H1 (cell line): ENCODE data around the gene CA14. TPM values are rescaled to one million over a fixed set of nuclear protein-coding genes. Genes with fewer than 3 reads are reported as not detected.

ENCODE experiments used
- CTCF ChIA-PET: fragments of 300-600 bp; sonication (Branson Sonifier 250); formaldehyde crosslinking; loops from one replicate; lab custom pipeline; 2021; ENCODE audit not compliant: partially characterized antibody; lab: Charles Lee
- POLR2A ChIA-PET: fragments of 300-600 bp; sonication (Branson Sonifier 250); formaldehyde crosslinking; loops from one replicate; lab custom pipeline; 2021; ENCODE audit warnings: inconsistent platforms; ENCODE audit not compliant: partially characterized antibody; lab: Charles Lee
- DNase-seq, 2 experiments: peaks; one replicate each; pipeline versions ENCODE4 v3.0.0 to v3.0.0-alpha.2; 2010 to 2022; ENCODE audit warnings: low spot score in 2 of 2, low read depth in 1 of 2, mixed read lengths in 1 of 2
- FAIRE-seq: peaks from 2 replicates; lab custom pipeline; 2011; peaks lifted over from hg19 to GRCh38; lab: Jason Lieb, UNC
- H2AFZ ChIP-seq: 2 replicates; pipeline ENCODE4 v1.8.1; 2012; ENCODE audit warnings: low read length, inconsistent platforms
- H2AK5ac ChIP-seq: 2 replicates; pipeline ENCODE4 v1.6.1; 2013; ENCODE audit warnings: low read depth, low read length
- H2BK120ac ChIP-seq: replicated peaks from 2 replicates; pipeline ENCODE3; 2013; ENCODE audit warnings: low read depth, low read length, inconsistent platforms
- H2BK12ac ChIP-seq: 2 replicates; pipeline ENCODE4 v1.6.1; 2013; ENCODE audit warnings: low read depth, low read length
- H2BK15ac ChIP-seq: 2 replicates; pipeline ENCODE4 v1.6.1; 2013; ENCODE audit warnings: low read length
- H2BK20ac ChIP-seq: 2 replicates; pipeline ENCODE4 v1.6.1; 2013; ENCODE audit warnings: low read length
- H2BK5ac ChIP-seq: 2 replicates; pipeline ENCODE4 v1.6.1; 2013; ENCODE audit warnings: low read depth, low read length
- H3K14ac ChIP-seq: 2 replicates; pipeline ENCODE4 v1.6.1; 2013; ENCODE audit warnings: inconsistent platforms; ENCODE audit not compliant: insufficient read length
- H3K18ac ChIP-seq: 2 replicates; pipeline ENCODE4 v1.6.1; 2013; ENCODE audit warnings: low read length; ENCODE audit errors: extremely low read depth
- H3K23ac ChIP-seq: 2 replicates; pipeline ENCODE4 v1.6.1; 2013; ENCODE audit warnings: inconsistent platforms; ENCODE audit not compliant: insufficient read length
- H3K23me2 ChIP-seq: 2 replicates; pipeline ENCODE4 v1.6.1; 2013; ENCODE audit warnings: low read depth, low read length
- H3K27ac ChIP-seq: 2 replicates; pipeline ENCODE4 v1.6.1; 2011; ENCODE audit warnings: low read depth, low read length, inconsistent platforms
- H3K27me3 ChIP-seq, 4 experiments: replicated peaks in 1 of 4; 1 replicate in 1 of 4; 2 replicates in 3 of 4; pipeline versions ENCODE4 v1.6.1 to v1.8.1; 2011 to 2013; ENCODE audit warnings: low read length in 3 of 4, mild to moderate bottlenecking in 3 of 4, inconsistent platforms in 2 of 4, mixed read lengths in 2 of 4, moderate library complexity in 1 of 4; ENCODE audit not compliant: control insufficient read depth in 3 of 4, insufficient read depth in 3 of 4; ENCODE audit errors: extremely low read depth in 1 of 4
- H3K36me3 ChIP-seq, 4 experiments: 2 replicates each; pipeline versions ENCODE4 v1.6.1 to v1.8.1; 2011 to 2013; ENCODE audit warnings: mild to moderate bottlenecking in 4 of 4, low read length in 3 of 4, moderate library complexity in 2 of 4, control low read depth in 1 of 4, inconsistent platforms in 1 of 4; ENCODE audit not compliant: insufficient read depth in 4 of 4, control insufficient read depth in 2 of 4
- H3K4ac ChIP-seq: replicated peaks from 2 replicates; pipeline ENCODE3; 2013; ENCODE audit warnings: low read length, low read depth, mixed read lengths, inconsistent platforms; ENCODE audit not compliant: insufficient read length
- H3K4me1 ChIP-seq, 4 experiments: replicated peaks in 1 of 4; 1 replicate in 1 of 4; 2 replicates in 3 of 4; pipeline versions ENCODE4 v1.6.1 to v1.8.1; 2011 to 2013; ENCODE audit warnings: low read length in 3 of 4, inconsistent platforms in 2 of 4, mixed read lengths in 1 of 4; ENCODE audit not compliant: insufficient read depth in 4 of 4, control insufficient read depth in 3 of 4
- H3K4me2 ChIP-seq, 2 experiments: 2 replicates each; pipeline versions ENCODE4 v1.6.1 to v1.8.1; 2011 to 2013; ENCODE audit warnings: low read depth in 2 of 2, low read length in 2 of 2, control low read depth in 1 of 2, inconsistent platforms in 1 of 2, mild to moderate bottlenecking in 1 of 2; ENCODE audit not compliant: insufficient read depth in 1 of 2
- H3K4me3 ChIP-seq, 4 experiments: fragments of 200-600, 300-600 bp in 1 of 4; sonication (generic), shearing (Covaris generic), sonication (Bioruptor Twin) in 1 of 4; 2 replicates each; pipeline versions ENCODE4 v1.5.1 to v1.8.1; 2011 to 2016; ENCODE audit warnings: low read length in 4 of 4, low read depth in 3 of 4, control low read depth in 2 of 4, inconsistent platforms in 2 of 4, mild to moderate bottlenecking in 2 of 4, mixed read lengths in 1 of 4, moderate library complexity in 1 of 4; ENCODE audit not compliant: insufficient read depth in 2 of 4; ENCODE audit errors: extremely low read depth in 1 of 4
- H3K56ac ChIP-seq: replicated peaks from 2 replicates; pipeline ENCODE3; 2013; ENCODE audit warnings: low read depth, mild to moderate bottlenecking, mixed read lengths, low read length, inconsistent platforms; ENCODE audit not compliant: insufficient read length
- H3K79me1 ChIP-seq: 2 replicates; pipeline ENCODE4 v1.6.1; 2013; ENCODE audit warnings: low read depth, low read length, control low read depth
- H3K79me2 ChIP-seq, 2 experiments: 2 replicates each; pipeline versions ENCODE4 v1.6.1 to v1.8.1; 2012 to 2013; ENCODE audit warnings: low read length in 2 of 2, mild to moderate bottlenecking in 2 of 2, inconsistent platforms in 1 of 2; ENCODE audit not compliant: insufficient read depth in 2 of 2, control insufficient read depth in 1 of 2
- H3K9ac ChIP-seq, 4 experiments: replicated peaks in 1 of 4; 1 replicate in 1 of 4; 2 replicates in 3 of 4; pipeline versions ENCODE4 v1.6.1 to v1.8.1; 2011 to 2013; ENCODE audit warnings: low read depth in 3 of 4, low read length in 3 of 4, control low read depth in 2 of 4, mild to moderate bottlenecking in 2 of 4, moderate library complexity in 2 of 4, inconsistent platforms in 1 of 4; ENCODE audit errors: extremely low read depth in 1 of 4
- H3K9me3 ChIP-seq, 2 experiments: 2 replicates each; pipeline versions ENCODE4 v1.6.1 to v1.8.1; 2012 to 2013; ENCODE audit warnings: mild to moderate bottlenecking in 2 of 2, moderate library complexity in 2 of 2, control low read depth in 1 of 2, inconsistent platforms in 1 of 2, low read depth in 1 of 2, low read length in 1 of 2, mixed read lengths in 1 of 2; ENCODE audit not compliant: insufficient read depth in 2 of 2
- H4K20me1 ChIP-seq, 2 experiments: replicated peaks in 1 of 2; 2 replicates each; pipeline versions ENCODE3 to v1.8.1; 2011 to 2013; ENCODE audit warnings: inconsistent platforms in 2 of 2, low read length in 2 of 2, mild to moderate bottlenecking in 1 of 2; ENCODE audit not compliant: insufficient read depth in 2 of 2, control insufficient read depth in 1 of 2
- H4K5ac ChIP-seq: 2 replicates; pipeline ENCODE4 v1.6.1; 2013; ENCODE audit warnings: low read length, low read depth, mixed read lengths, inconsistent platforms; ENCODE audit not compliant: insufficient read length
- H4K8ac ChIP-seq: 2 replicates; pipeline ENCODE4 v1.8.0; 2013; ENCODE audit warnings: mild to moderate bottlenecking, moderate library complexity, low read length, inconsistent platforms; ENCODE audit not compliant: insufficient read depth; ENCODE audit errors: extremely low read depth
- H4K91ac ChIP-seq: replicated peaks from 2 replicates; pipeline ENCODE3; 2013; ENCODE audit warnings: low read length, mixed read lengths, inconsistent platforms; ENCODE audit not compliant: insufficient read length
- ATF2 ChIP-seq: IDR thresholded peaks from 2 replicates; pipeline ENCODE4 v1.6.1; 2012; ENCODE audit warnings: low read length, inconsistent platforms
- CHD2 ChIP-seq: IDR thresholded peaks from 2 replicates; pipeline ENCODE4 v1.6.1; 2012; ENCODE audit warnings: low read length, improper control_type of control experiment
- GABPA ChIP-seq: IDR thresholded peaks from 2 replicates; pipeline ENCODE4 v1.6.1; 2011; ENCODE audit warnings: mild to moderate bottlenecking, low read length, moderate library complexity, borderline replicate concordance; ENCODE audit not compliant: insufficient read depth
- KDM5A ChIP-seq: fragments of 200-600 bp; IDR thresholded peaks from 2 replicates; pipeline ENCODE4 v1.7.1; 2012; ENCODE audit warnings: mild to moderate bottlenecking, low read length, inconsistent platforms, mixed read lengths
- RBBP5 ChIP-seq: IDR thresholded peaks from 2 replicates; pipeline ENCODE4 v1.7.1; 2012; ENCODE audit warnings: low read depth, mild to moderate bottlenecking, inconsistent platforms, low read length, moderate library complexity, borderline replicate concordance
- RFX5 ChIP-seq: IDR thresholded peaks from 2 replicates; pipeline ENCODE4 v1.6.1; 2011; ENCODE audit warnings: low read depth, low read length, improper control_type of control experiment, borderline replicate concordance
- SAP30 ChIP-seq: fragments of 300-600 bp; sonication (generic); IDR thresholded peaks from 2 replicates; pipeline ENCODE4 v1.7.1; 2012; ENCODE audit warnings: low read length, moderate library complexity, mild to moderate bottlenecking, inconsistent platforms; ENCODE audit not compliant: insufficient read depth, insufficient replicate concordance
- TAF1 ChIP-seq: IDR thresholded peaks from 2 replicates; pipeline ENCODE4 v1.6.1; 2011; ENCODE audit warnings: mild to moderate bottlenecking, low read depth, low read length
- ZNF274 ChIP-seq: IDR thresholded peaks from 2 replicates; pipeline ENCODE4 v1.7.0; 2012; ENCODE audit warnings: low read length, borderline replicate concordance; ENCODE audit errors: extremely low read depth
- WGBS, 2 experiments: shearing (Covaris generic) in 1 of 2; methylation state at CpG; one replicate each; pipeline versions ENCODE4 v1.1.6 to v1.1.7; 2013 to 2015; ENCODE audit warnings: low lambda C conversion rate in 2 of 2, mixed read lengths in 2 of 2, inconsistent platforms in 1 of 2, low coverage in 1 of 2, missing lambda C conversion rate in 1 of 2; ENCODE audit not compliant: insufficient replicate concordance in 2 of 2, insufficient coverage in 1 of 2, insufficient read length in 1 of 2; ENCODE audit errors: extremely low coverage in 1 of 2, missing lambda C conversion rate in 1 of 2; 5-methylcytosine and 5-hydroxymethylcytosine counted together
- polyA plus RNA-seq, 7 experiments: library from polyadenylated mRNA; depleted of rRNA in 3 of 7; stranded (reverse) in 5 of 7; unstranded in 2 of 7; fragments of >200 nt in 5 of 7; fragments of 200-250 nt in 2 of 7; gene quantifications; 1 replicate in 5 of 7; 2 replicates in 1 of 7; 4 replicates in 1 of 7; pipeline versions ENCODE4 v1.2.1 to v1.2.3, GENCODE V29; 2011 to 2013; ENCODE audit warnings: missing spikeins in 2 of 7, mixed read lengths in 2 of 7
- total RNA-seq: library from RNA; stranded (reverse); fragmentation: NEBNext Ultra II Directional; extraction: Animal tissue kit (Norgen Biotek cat#: 25700); gene quantifications from 2 replicates; pipeline ENCODE4 v1.2.1, GENCODE V29; 2021

Gene CA14
- total and polyA plus RNA-seq, 2 of the 8 experiments (the other 6 are each of a cell fraction or from before 2014, with no cell fraction given), result 52.3 to 105 TPM

- 11% methylated on average over 43 of the region's 43 CpGs; no CpG with 5 or more reads in 1 of the 2 experiments for WGBS, 2 experiments
- H4K8ac ChIP-seq, result peak within 1 kb of the TSS; percentile 99; the same call in 1 of the 2 replicates
- TF ChIP-seq GABPA (peak; percentile 94; the same call in 1 of the 2 replicates), TAF1 (peak; percentile 92), RFX5 (no peak), ATF2 (peak; percentile 29; the same call in 1 of the 2 replicates), CHD2 (0 out of 2 replicates have a peak, but pooled peaks have one; percentile 39), RBBP5 (no peak), ZNF274 (no peak), KDM5A (peak; percentile 36), SAP30 (peak; percentile 32)
These were observed 36.1 kb downstream of the CA14 start, which contains the start of gene MRPS21 for GRCh38 chr1:150293433-150294253. Gene MRPS21, plus strand, starts transcription at chr1:150293861. Its CDS starts 506 bp downstream, at chr1:150294367.

More at GRCh38 chr1:150293433-150294253, 36.1 kb downstream of the CA14 start, which contains the start of gene MRPS21:
- H2AK5ac ChIP-seq, result peak within 1 kb of the TSS; percentile 18
- H3K9me3 ChIP-seq, result no peaks in the 10 kb centered on the region
- CTCF ChIA-PET, result no interaction called here
- DNase-seq, result peak; percentile 70 to 88
- H3K27me3 ChIP-seq, result no peaks in the 10 kb centered on the region
- POLR2A ChIA-PET, result interaction anchor here (25.2 kb wide), 1 partner anchor 36 kb away, joined by 535 read pairs; the partner anchor contains the start of gene CA14
- H4K5ac ChIP-seq, result peak within 1 kb of the TSS; percentile 56
- H4K20me1 ChIP-seq, result no peaks in the 10 kb centered on the region
- H3K56ac ChIP-seq, result peak within 1 kb of the TSS; percentile 7
- H3K79me1 ChIP-seq, result no peaks in the 10 kb centered on the region
- no peak within 1 kb of the TSS for H3K23ac ChIP-seq
- no peaks in the 10 kb centered on the region; the same call in 1 of the 2 replicates for H3K23me2 ChIP-seq
- peak within 1 kb of the TSS; percentile 79 to 100 (median 90) for H3K4me3 ChIP-seq
- H3K9ac ChIP-seq, result peak within 1 kb of the TSS; percentile 71 to 97 (median 94)
- H4K91ac ChIP-seq, result peak within 1 kb of the TSS; percentile 23
- H3K36me3 ChIP-seq, result peaks cover 15 to 29% (median 19%) of the 10 kb centered on the region in 4 experiments; a peak in 7 of 8 replicates
- H2BK120ac ChIP-seq, result no peak within 1 kb of the TSS
- peak within 1 kb of the TSS; percentile 90 for H3K27ac ChIP-seq
- peak; percentile 57 for FAIRE-seq
- H2BK5ac ChIP-seq, result peak within 1 kb of the TSS; percentile 0; the same call in 1 of the 2 replicates
- peak within 1 kb of the TSS; percentile 72 to 78 for H3K4me2 ChIP-seq
- H2BK15ac ChIP-seq, result 0 out of 2 replicates have a peak within 1 kb of the TSS, but pooled peaks have one; percentile 93
- peaks cover 4 to 34% of the 10 kb centered on the region in 2 experiments; a peak in 3 of 4 replicates for H3K79me2 ChIP-seq
- no peaks in the 10 kb centered on the region; a peak in 2 of 7 replicates for H3K4me1 ChIP-seq
- peak within 1 kb of the TSS; percentile 80 for H2BK12ac ChIP-seq
- H3K4ac ChIP-seq, result peak within 1 kb of the TSS; percentile 48
- no peak within 1 kb of the TSS for H2BK20ac ChIP-seq
- 0 out of 2 replicates have a peak within 1 kb of the TSS, but pooled peaks have one; percentile 39 for H3K18ac ChIP-seq
- H2AFZ ChIP-seq, result peak within 1 kb of the TSS; percentile 71
- H3K14ac ChIP-seq, result no peak within 1 kb of the TSS
